Stomach (tissue), 4 donors: ENCODE results near the gene ADRA2A.

ENCODE experiments used
- CTCF ChIP-seq, 7 experiments: fragments of 450-650 bp in 4 of 7; fragments of 200-600 bp in 3 of 7; sonication (generic) in 3 of 7; IDR thresholded peaks; one replicate each; pipeline ENCODE4 v1.5.1; 2016 to 2019; ENCODE audit warnings: antibody characterized with exemption in 7 of 7, control low read depth in 2 of 7, mild to moderate bottlenecking in 1 of 7
- POLR2A ChIP-seq, 4 donors: fragments of 450-650 bp; IDR thresholded peaks; one replicate each; pipeline ENCODE4 v1.6.1; 2016; ENCODE audit warnings: antibody characterized with exemption in 4 of 4, control low read depth in 2 of 4, mild to moderate bottlenecking in 1 of 4, moderate library complexity in 1 of 4
- POLR2AphosphoS5 ChIP-seq, 3 donors: sonication (generic); formaldehyde crosslinking; IDR thresholded peaks; one replicate each; pipeline ENCODE4 v1.6.1; 2016; ENCODE audit warnings: antibody characterized with exemption in 3 of 3

GRCh38 chr10:111109501-111110242 is 32.8 kb downstream of the ADRA2A start:
- no peak for TF ChIP-seq CTCF (IDR thresholded peaks at IDR 0.05)
- TF ChIP-seq POLR2A (IDR thresholded peaks at IDR 0.05), result no peak
- no peak for TF ChIP-seq POLR2AphosphoS5 (IDR thresholded peaks at IDR 0.05)
